ENCODE measurements around the gene ORC6. TPM values are rescaled to one million over a fixed set of nuclear protein-coding genes. Genes with fewer than 3 reads are reported as not detected.

Gene ORC6
- total and polyA plus RNA-seq, 10 of the 15 experiments (the other 5 are each of a cell fraction or from before 2014, with no cell fraction given): 25.7 to 88.5 (median 49.1) TPM

DNA sequence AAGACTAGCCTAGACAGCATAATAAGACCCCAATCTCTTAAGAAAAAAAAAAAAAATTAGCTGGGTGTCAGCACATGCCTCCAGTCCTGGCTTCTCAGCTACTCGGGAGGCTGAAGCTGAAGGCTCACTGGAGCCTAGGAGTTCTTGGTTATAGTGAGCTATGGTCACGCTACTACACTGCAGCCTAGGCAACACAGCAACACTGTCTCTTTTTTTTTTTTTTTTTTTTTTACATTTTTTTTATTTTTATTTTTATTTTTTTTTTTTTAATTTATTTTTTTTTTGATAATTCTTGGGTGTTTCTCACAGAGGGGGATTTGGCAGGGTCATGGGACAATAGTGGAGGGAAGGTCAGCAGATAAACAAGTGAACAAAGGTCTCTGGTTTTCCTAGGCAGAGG is 4.1 kb downstream of the ORC6 start:
- ChIA-PET POLR2A (no interaction called here), SMC1A (ENCODE audit: uncharacterized antibody, unreplicated experiment) (interaction anchor here (1.4 to 4.2 kb wide), 4 partner anchors 16 to 107 kb away, joined by 6 to 49 read pairs (median 10); no protein-coding TSS in a partner anchor), CTCF (interaction anchor here (0.6 to 4.9 kb wide), 5 partner anchors 12 to 215 kb away, joined by 3 to 44 read pairs (median 5); no protein-coding TSS in a partner anchor), RAD21 (ENCODE audit: unreplicated experiment) (no interaction called here)
- Histone ChIP-seq H3K36me3 (ENCODE audit: control insufficient read depth in 2 of 2, insufficient read depth in 2 of 2, low read length in 1 of 2) (peaks cover 2 to 20% of the 10 kb centered on the region in 2 experiments; a peak in 2 of 4 replicates), H2AFZ (ENCODE audit: control insufficient read depth, low read depth, low read length) (no peak overlapping the region), H3K27ac (ENCODE audit: control insufficient read depth, insufficient read depth) (no peak overlapping the region), H3K4me1 (ENCODE audit: control insufficient read depth, insufficient read depth, low read length) (no peaks in the 10 kb centered on the region), H3K27me3 (replicated peaks in 1 of 2; ENCODE audit: control insufficient read depth in 2 of 2, insufficient read depth in 2 of 2, low read length in 1 of 2) (no peaks in the 10 kb centered on the region), H3K4me2 (ENCODE audit: control insufficient read depth, insufficient read depth) (no peak overlapping the region), H3K9ac (ENCODE audit: control insufficient read depth, insufficient read depth, low read length) (no peak overlapping the region), H3K9me3 (replicated peaks; ENCODE audit: control insufficient read depth, insufficient read depth, low read length) (no peaks in the 10 kb centered on the region), H3K79me2 (ENCODE audit: control insufficient read depth, insufficient read depth, low read length) (peaks cover 40% of the 10 kb centered on the region), H3K4me3 (no peak overlapping the region), H4K20me1 (ENCODE audit: control insufficient read depth, insufficient read depth) (no peaks in the 10 kb centered on the region)
- intact Hi-C loops (cut with micrococcal nuclease; ENCODE audit: unreplicated experiment) (no loop called here), in situ Hi-C loops (cut with MboI) (loop anchor here (10.0 kb wide), 1 partner anchor 131 kb away; no protein-coding TSS in a partner anchor)
- no peak for FAIRE-seq
- no peak for TF ChIP-seq MXI1 (IDR thresholded peaks at IDR 0.05; ENCODE audit: low read depth, low read length)
- 90% methylated on average over 2 of the region's 2 CpGs for WGBS (ENCODE audit: insufficient coverage, insufficient replicate concordance, low lambda C conversion rate, missing lambda C conversion rate)
- DNase-seq (ENCODE audit: low read depth, low spot score): no peak
- BruUV-seq (replicated peaks): no TSS peak
- ATAC-seq: no peak

DNA sequence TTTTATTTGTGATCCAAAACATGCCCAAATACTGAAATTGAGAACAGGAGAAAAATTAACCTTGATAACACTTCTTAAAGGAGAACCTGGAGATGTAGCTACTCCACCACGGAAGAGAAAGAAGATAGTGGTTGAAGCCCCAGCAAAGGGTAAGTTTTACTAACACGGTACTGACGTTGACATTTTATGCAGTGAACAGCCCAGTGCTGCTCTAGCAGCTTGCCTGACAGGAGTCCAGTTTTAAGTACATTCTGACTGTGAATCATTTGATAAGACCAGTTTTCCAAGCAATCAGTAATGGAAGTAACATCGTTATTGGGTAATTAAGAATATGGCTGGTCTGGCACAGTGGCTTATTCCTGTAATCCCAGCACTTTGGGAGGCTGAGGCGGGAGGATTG is 6.5 kb downstream of the ORC6 start:
- Histone ChIP-seq H3K27ac (ENCODE audit: control insufficient read depth, insufficient read depth) (no peak overlapping the region), H3K79me2 (ENCODE audit: control insufficient read depth, insufficient read depth, low read length) (peaks cover 21% of the 10 kb centered on the region), H3K9me3 (replicated peaks; ENCODE audit: control insufficient read depth, insufficient read depth, low read length) (no peaks in the 10 kb centered on the region), H2AFZ (ENCODE audit: control insufficient read depth, low read depth, low read length) (no peak overlapping the region), H3K36me3 (ENCODE audit: control insufficient read depth in 2 of 2, insufficient read depth in 2 of 2, low read length in 1 of 2) (peaks cover 2 to 20% of the 10 kb centered on the region in 2 experiments; a peak in 2 of 4 replicates), H3K9ac (ENCODE audit: control insufficient read depth, insufficient read depth, low read length) (no peak overlapping the region), H3K4me2 (ENCODE audit: control insufficient read depth, insufficient read depth) (no peak overlapping the region), H3K27me3 (replicated peaks in 1 of 2; ENCODE audit: control insufficient read depth in 2 of 2, insufficient read depth in 2 of 2, low read length in 1 of 2) (no peaks in the 10 kb centered on the region), H3K4me3 (no peak overlapping the region), H3K4me1 (ENCODE audit: control insufficient read depth, insufficient read depth, low read length) (no peaks in the 10 kb centered on the region), H4K20me1 (ENCODE audit: control insufficient read depth, insufficient read depth) (no peaks in the 10 kb centered on the region)
- WGBS (ENCODE audit: insufficient coverage, insufficient replicate concordance, low lambda C conversion rate, missing lambda C conversion rate): 99% methylated on average over 5 of the region's 5 CpGs
- in situ Hi-C loops (cut with MboI): loop anchor here (10.0 kb wide), 1 partner anchor 129 kb away; no protein-coding TSS in a partner anchor
- ATAC-seq (no peak), FAIRE-seq (no peak), DNase-seq (ENCODE audit: low read depth, low spot score) (no peak)
- SMC1A ChIA-PET (ENCODE audit: uncharacterized antibody, unreplicated experiment): interaction anchor here (1.0 to 1.5 kb wide), 3 partner anchors 9 to 99 kb away, joined by 3 to 5 read pairs (median 3); no protein-coding TSS in a partner anchor
- no TSS peak for BruUV-seq (replicated peaks)
- POLR2A ChIA-PET: interaction anchor here (0.6 kb wide), 1 partner anchor 31 kb away, joined by 3 read pairs; no protein-coding TSS in a partner anchor
- intact Hi-C loops (cut with micrococcal nuclease; ENCODE audit: unreplicated experiment): no loop called here
- CTCF ChIA-PET: interaction anchor here (1.1 to 1.8 kb wide), 3 partner anchors 18 to 26 kb away, joined by 3 to 7 read pairs (median 3); no protein-coding TSS in a partner anchor
- RAD21 ChIA-PET (ENCODE audit: unreplicated experiment): no interaction called here
- TF ChIP-seq ATF2 (IDR thresholded peaks at IDR 0.05; ENCODE audit: low read length) (no peak), HDGF (IDR thresholded peaks at IDR 0.05) (no peak), FOS (IDR thresholded peaks at IDR 0.05; ENCODE audit: borderline replicate concordance, extremely low read depth, insufficient read length) (no peak), MTA3 (IDR thresholded peaks at IDR 0.05; ENCODE audit: borderline replicate concordance, low read length) (no peak)

Measured in GM12878 (cell line).